Measurements from ENCODE around the gene AHSG.

DNA sequence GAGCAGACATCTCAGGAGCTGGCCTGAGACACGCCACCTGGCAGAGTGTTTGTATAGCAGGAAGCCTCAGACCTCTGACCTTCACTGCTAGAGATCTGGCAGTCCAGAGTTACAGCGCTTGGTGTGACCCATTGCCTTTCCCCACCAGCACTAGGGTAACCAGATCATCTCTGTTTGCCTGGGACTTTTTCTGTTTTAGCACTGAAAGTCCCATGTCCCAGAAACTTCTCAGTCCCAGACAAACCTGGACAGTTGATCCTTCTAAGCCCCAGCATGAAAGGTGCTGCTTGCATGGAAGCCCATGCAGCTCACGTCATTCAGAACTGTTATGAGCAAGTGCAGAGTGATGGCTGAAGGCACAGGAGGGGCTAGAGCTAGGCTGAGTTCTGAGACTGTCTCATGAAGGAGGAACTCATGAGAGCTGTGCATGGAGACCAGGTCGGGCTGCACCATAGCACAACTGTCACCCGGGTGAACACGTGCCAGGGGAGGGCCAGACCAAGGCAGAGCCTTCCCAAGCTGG, 18.2 kb upstream of the AHSG start:
- TF ChIP-seq, protein P1, sequence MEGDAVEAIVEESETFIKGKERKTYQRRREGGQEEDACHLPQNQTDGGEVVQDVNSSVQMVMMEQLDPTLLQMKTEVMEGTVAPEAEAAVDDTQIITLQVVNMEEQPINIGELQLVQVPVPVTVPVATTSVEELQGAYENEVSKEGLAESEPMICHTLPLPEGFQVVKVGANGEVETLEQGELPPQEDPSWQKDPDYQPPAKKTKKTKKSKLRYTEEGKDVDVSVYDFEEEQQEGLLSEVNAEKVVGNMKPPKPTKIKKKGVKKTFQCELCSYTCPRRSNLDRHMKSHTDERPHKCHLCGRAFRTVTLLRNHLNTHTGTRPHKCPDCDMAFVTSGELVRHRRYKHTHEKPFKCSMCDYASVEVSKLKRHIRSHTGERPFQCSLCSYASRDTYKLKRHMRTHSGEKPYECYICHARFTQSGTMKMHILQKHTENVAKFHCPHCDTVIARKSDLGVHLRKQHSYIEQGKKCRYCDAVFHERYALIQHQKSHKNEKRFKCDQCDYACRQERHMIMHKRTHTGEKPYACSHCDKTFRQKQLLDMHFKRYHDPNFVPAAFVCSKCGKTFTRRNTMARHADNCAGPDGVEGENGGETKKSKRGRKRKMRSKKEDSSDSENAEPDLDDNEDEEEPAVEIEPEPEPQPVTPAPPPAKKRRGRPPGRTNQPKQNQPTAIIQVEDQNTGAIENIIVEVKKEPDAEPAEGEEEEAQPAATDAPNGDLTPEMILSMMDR (conservative IDR thresholded peaks at IDR 0.05 in 1 of 2, IDR thresholded peaks at IDR 0.05 in 1 of 2; ENCODE audit: low read depth in 1 of 2, low read length in 2 of 2) = no peak
- no peak for TF ChIP-seq EZH2 (IDR thresholded peaks at IDR 0.05; ENCODE audit: low read length, missing control alignments)

Measured in fibroblast of lung (primary cell).